ENCODE data around the gene NKG7.

Gene NKG7

GRCh38 chr19:51333836-51334460 lies 38.5 kb downstream of the NKG7 start:
- no peak for DNase-seq

- no peak for DNase-seq
Observed at GRCh38 chr19:51331716-51332115, 40.7 kb downstream of the NKG7 start.

GRCh38 chr19:51331193-51331592 lies 41.3 kb downstream of the NKG7 start:
- no peak for DNase-seq

- DNase-seq, result no peak
Observed at GRCh38 chr19:51330366-51330765, 42.1 kb downstream of the NKG7 start.

GRCh38 chr19:51329411-51329810 lies 43.0 kb downstream of the NKG7 start:
- no peak for DNase-seq

- peak; percentile 27 for DNase-seq
Observed at GRCh38 chr19:51327066-51328001, 45.1 kb downstream of the NKG7 start.

GRCh38 chr19:51326216-51327065 lies 46.0 kb downstream of the NKG7 start:
- no peak for DNase-seq

GRCh38 chr19:51325161-51325976 lies 47.1 kb downstream of the NKG7 start:
- DNase-seq, result no peak

- no peak for DNase-seq
Observed at GRCh38 chr19:51324167-51324481, 48.3 kb downstream of the NKG7 start.

- DNase-seq, result no peak
Observed at GRCh38 chr19:51323481-51324166, 48.8 kb downstream of the NKG7 start.

- no peak for DNase-seq
Observed at GRCh38 chr19:51321799-51322198, 50.7 kb downstream of the NKG7 start.

All from fibroblast of skin of abdomen (primary cell).